Globus pallidus (tissue), 1 donor: ENCODE measurements around the gene NTM.
A peak's percentile ranks its signal among the peaks of the same experiment; 100 is the strongest.
"Not testable (repeated sequence)": the region's sequence is repeated elsewhere in the genome, so short reads cannot be mapped to it uniquely, and the experiment has no call there.

ENCODE experiments used
- DNase-seq: peaks from one replicate; pipeline ENCODE4 v3.0.0-alpha.2; 2015; ENCODE audit warnings: low spot score

The NTM gene

GRCh38 chr11:132047167-132047566, 676.8 kb downstream of the NTM start:
- no peak for DNase-seq

- peak; percentile 50 for DNase-seq
These were observed 677.6 kb downstream of the NTM start for GRCh38 chr11:132048040-132048439.

GRCh38 chr11:132049205-132049604, 678.8 kb downstream of the NTM start:
- no peak for DNase-seq

DNA sequence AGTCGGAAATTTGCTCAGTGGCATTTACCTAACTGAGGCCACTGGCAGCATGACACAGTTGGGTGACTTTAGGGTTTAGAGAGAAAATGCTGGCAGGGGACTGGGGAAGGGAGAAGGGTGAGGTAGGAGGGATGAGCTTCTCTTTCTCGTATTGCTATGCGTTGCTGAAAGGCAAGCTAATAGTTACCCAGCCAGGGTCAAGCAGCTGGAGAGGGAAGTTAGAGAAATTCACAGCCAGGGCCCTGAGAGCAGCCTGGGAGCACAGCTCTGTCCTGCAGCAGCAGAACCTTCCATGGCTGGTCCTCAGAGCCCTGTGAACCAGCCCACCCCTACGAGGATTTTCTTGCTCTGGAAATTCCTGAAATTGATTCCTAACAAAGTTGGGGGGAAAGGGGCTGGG, 679.6 kb downstream of the NTM start:
- DNase-seq: no peak

- DNase-seq: no peak
These were observed 680.3 kb downstream of the NTM start for GRCh38 chr11:132050577-132051165.

- DNase-seq: no peak
These were observed 681.3 kb downstream of the NTM start for GRCh38 chr11:132051704-132052103.

DNA sequence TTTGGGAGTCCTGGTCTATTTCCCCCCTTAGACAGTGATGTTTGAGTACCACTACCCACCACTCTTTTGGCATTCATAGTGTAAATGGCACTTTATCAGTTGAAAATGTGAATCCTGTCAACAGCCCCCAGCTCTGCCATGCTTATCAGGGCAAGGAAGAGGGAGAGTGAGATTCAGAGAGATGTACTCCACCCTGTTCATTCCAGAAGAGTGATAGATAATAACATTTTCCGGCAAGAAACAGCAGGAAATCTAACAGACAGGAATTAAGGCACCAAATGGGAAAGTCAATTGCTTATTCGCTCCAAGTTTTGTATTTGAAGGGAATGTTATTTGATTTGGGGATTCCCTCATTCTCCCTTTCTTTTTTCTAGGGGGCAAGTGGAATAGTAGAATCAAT, 681.9 kb downstream of the NTM start:
- DNase-seq: no peak

- DNase-seq: no peak
These were observed 682.5 kb downstream of the NTM start for GRCh38 chr11:132052904-132053303.

GRCh38 chr11:132054822-132055221, 684.4 kb downstream of the NTM start:
- no peak for DNase-seq

DNA sequence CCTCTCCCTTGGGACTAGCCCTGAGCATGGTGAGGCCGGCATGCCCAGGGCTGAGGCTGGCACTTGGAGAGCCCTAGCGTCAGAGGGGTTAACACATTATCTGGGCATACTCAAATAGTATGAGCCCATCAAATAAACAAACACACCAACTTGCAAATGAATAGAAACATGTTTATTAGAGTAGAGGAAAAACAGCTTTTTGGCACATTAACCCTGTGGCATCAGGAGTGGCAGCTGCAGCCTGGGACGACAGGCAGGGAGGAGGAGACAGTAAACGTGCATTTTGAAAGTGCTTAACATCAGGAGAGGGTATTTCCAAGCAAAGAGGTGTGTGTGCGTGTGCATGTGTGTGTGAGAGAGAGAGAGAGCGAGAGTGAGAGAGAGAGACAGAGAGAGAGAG, 684.9 kb downstream of the NTM start:
- DNase-seq: no peak

DNA sequence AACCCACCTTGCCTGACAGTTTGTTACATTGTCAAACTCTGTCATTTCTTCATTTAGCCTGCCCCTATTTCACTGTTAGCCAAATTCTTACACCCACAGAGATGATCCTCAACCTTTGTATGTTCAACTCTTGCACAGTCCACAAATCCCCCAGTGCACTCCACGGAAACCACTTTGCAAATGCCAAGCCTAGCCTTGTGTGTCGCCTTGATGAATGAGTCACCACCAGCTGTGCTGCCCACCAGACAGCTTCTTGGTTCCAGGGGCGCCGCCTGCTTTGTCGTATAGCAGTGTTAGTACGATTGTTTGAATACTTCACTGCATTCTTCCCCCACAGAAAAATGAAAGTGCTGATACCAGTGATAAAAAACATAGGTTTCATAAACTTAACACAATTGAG, 686.3 kb downstream of the NTM start:
- no peak for DNase-seq

DNA sequence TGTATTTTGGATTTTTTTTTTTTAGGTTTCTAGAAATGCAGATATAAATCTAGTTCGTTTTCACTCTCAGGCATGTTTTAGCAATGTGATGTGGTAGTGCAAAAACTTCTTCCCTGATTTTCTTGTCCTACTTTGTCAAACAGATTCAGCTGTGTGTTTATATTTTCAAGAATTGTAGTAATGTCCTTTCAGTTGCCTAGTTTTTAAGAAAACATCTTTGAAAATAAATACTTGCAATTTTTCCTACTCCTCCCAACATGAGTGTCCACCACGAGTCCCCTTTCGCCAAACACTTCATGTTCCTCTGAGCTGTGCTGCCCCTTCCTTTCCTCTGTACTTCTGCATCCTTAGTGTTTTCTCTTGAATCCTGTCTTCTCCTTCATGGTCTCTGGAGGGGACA, 686.9 kb downstream of the NTM start:
- DNase-seq: no peak

DNA sequence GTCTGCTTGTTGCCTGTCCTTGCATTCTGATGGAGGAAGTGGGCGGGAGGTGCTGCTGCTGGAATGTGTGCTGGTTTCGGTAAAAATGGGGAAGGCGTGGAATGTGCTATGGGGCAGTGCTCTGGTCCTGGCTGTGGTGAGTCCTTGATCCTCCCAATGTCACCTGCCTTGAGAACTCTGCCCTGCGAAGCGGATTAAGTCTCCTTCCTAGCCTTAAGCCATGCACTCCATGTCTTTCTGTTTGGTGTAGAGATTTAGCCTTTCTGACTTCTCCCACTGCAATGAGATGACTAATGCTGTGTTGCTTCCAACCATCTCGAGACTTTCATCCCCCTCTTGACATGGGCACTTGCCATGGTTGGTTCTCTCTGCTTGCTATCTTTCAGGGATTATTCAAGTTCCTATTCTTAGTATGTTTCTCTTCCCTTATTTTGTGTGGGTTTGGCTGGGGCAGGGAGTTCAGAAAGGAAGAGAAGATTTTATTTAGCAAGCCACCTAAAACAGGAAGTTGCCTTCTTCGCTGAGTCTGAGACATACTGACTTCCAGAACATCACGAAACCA, 687.9 kb downstream of the NTM start:
- DNase-seq: peak; percentile 81

GRCh38 chr11:132060567-132060966, 690.2 kb downstream of the NTM start:
- no peak for DNase-seq

- DNase-seq: no peak
These were observed 691.6 kb downstream of the NTM start for GRCh38 chr11:132062031-132062430.

- DNase-seq: no peak
These were observed 692.1 kb downstream of the NTM start for GRCh38 chr11:132062541-132062940.

GRCh38 chr11:132064987-132065620, 694.7 kb downstream of the NTM start:
- DNase-seq: peak; percentile 70

- DNase-seq: no peak
These were observed 698.1 kb downstream of the NTM start for GRCh38 chr11:132068556-132068955.

DNA sequence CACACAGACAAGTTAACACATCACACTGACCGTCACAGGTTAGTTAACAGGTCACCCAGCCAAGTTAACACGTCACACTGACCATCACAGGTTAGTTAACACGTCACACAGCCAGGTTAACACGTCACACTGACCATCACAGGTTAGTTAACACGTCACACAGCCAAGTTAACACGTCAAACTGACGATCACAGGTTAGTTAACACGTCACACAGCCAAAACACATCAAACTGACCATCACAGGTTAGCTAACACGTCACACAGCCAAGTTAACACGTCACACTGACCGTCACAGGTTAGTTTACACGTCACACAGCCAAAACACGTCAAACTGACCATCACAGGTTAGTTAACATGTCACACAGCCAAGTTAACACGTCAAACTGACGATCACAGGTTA, 699.2 kb downstream of the NTM start:
- not testable (repeated sequence) for DNase-seq

DNA sequence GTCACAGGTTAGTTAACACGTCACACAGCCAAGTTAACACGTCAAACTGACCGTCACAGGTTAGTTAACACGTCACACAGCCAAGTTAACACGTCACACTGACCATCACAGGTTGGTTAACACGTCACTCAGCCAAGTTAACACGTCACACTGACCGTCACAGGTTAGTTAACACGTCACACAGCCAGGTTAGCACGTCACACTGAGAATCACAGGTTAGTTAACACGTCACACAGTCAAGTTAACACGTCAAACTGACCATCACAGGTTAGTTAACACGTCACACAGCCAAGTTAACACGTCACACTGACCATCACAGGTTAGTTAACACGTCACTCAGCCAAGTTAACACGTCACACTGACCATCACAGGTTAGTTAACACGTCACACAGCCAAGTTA, 700.5 kb downstream of the NTM start:
- not testable (repeated sequence) for DNase-seq

DNA sequence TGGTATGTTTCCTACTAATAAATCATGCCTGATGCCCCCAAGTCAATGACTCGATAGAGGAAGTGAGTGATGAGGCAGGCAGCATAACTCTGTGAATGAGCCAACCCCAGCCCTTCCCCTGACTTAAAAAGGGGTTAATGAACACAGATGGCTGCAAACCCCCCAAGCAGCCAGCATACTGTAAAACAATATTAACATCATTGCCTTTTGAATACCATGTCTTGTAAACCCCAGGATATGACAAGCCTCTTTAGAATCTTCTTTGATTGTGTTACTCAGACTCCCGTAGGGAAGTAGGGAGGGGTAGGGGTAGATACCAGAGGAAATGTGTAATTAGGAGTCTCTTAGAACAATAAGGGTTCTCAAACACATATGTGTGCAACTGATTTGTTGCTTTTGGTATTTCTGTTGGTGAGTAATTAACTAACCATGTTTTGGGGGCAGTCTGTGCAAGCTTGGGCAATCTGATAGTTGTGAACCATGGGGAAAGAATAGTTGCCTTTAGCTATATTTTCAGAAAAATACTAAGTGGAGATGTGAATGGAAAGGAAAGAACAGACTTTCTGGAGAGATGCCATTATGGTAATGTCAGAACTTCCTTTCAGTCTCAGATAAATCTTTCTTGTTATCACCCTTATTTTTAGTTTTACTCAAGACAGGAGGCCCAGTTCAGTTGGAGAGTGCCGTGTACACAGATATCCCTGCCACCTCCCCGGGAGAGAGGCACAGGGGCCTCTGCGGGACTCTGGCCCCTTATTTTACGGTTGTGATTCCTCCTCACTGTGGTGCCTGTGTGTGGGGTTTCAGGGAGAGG, 701.8 kb downstream of the NTM start:
- no peak for DNase-seq

- no peak for DNase-seq
These were observed 702.4 kb downstream of the NTM start for GRCh38 chr11:132072858-132073211.

- no peak for DNase-seq
These were observed 703.4 kb downstream of the NTM start for GRCh38 chr11:132073787-132074186.
